ENCODE results near the gene PIAS4. TPM values are rescaled to one million over a fixed set of nuclear protein-coding genes. Genes with fewer than 3 reads are reported as not detected.

PIAS4 gene
- total RNA-seq, 4 donors from 2014 or later = 10.6 to 21.6 (median 11.2) TPM

GRCh38 chr19:4054441-4055208, 47.1 kb downstream of the PIAS4 start:
- DNase-seq (ENCODE audit: low spot score) (no peak), ATAC-seq (ENCODE audit: low FRiP score) (no peak)
- TF ChIP-seq, protein P1, sequence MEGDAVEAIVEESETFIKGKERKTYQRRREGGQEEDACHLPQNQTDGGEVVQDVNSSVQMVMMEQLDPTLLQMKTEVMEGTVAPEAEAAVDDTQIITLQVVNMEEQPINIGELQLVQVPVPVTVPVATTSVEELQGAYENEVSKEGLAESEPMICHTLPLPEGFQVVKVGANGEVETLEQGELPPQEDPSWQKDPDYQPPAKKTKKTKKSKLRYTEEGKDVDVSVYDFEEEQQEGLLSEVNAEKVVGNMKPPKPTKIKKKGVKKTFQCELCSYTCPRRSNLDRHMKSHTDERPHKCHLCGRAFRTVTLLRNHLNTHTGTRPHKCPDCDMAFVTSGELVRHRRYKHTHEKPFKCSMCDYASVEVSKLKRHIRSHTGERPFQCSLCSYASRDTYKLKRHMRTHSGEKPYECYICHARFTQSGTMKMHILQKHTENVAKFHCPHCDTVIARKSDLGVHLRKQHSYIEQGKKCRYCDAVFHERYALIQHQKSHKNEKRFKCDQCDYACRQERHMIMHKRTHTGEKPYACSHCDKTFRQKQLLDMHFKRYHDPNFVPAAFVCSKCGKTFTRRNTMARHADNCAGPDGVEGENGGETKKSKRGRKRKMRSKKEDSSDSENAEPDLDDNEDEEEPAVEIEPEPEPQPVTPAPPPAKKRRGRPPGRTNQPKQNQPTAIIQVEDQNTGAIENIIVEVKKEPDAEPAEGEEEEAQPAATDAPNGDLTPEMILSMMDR (IDR thresholded peaks at IDR 0.05) = no peak

DNA sequence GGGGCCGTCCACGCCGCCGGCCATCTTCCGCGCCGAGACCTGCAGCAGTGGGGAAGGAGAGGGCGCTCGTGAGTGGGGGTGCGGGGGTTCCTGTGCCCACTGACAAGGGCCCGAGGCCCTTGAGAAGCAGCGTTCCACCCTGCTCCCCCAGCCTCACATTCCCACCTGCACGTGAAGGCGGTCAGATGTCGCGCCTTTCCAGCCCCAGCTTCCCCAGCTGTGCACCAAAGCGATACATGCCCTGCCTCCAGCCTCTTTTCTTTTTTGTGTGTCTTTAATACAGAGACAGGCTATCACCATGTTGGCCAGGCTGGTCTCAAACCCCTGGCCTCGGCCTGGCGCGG, 47.6 kb downstream of the PIAS4 start:
- TF ChIP-seq, protein P1 (IDR thresholded peaks at IDR 0.05) = no peak
- ATAC-seq (ENCODE audit: low FRiP score) (no peak), DNase-seq (ENCODE audit: low spot score) (no peak)

- DNase-seq (ENCODE audit: low spot score) (peak; percentile 79), ATAC-seq (ENCODE audit: low FRiP score) (peak; percentile 72)
- TF ChIP-seq, protein P1 (IDR thresholded peaks at IDR 0.05) = peak in 1 of 3 donors; percentile 12
Observed at GRCh38 chr19:4057931-4058692, 50.6 kb downstream of the PIAS4 start.

GRCh38 chr19:4058693-4059452, 51.3 kb downstream of the PIAS4 start:
- TF ChIP-seq, protein P1 (IDR thresholded peaks at IDR 0.05) = no peak
- no peak for DNase-seq (ENCODE audit: low spot score)

DNA sequence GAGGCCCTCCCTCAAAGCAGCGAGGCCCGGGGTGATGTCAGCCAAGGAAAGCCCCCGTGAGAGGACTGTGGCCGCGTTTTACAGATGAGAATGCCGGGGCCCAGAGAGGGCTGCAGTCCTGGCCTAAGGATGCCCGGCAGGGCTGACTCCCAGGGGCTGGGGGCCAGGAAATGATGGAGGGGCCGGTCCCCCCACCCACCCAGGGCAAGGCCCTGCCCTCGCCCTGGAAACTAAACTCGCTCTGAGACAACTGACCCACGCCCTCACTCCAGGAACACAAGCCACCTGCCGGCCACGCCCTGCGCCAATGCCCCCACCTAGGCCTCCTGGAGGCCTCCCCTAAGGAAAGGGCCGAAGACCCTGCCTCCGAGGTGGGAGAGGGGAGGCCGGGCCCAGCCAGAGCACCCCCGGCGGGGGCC, 51.9 kb downstream of the PIAS4 start:
- ATAC-seq (ENCODE audit: low FRiP score) (no peak), DNase-seq (ENCODE audit: low spot score) (no peak)
- TF ChIP-seq, protein P1 (IDR thresholded peaks at IDR 0.05) = no peak

More at GRCh38 chr19:4058693-4059452, 51.3 kb downstream of the PIAS4 start:
- ATAC-seq (ENCODE audit: low FRiP score) = no peak

- TF ChIP-seq, protein P1 (IDR thresholded peaks at IDR 0.05) = no peak
- peak; percentile 19 for ATAC-seq (ENCODE audit: low FRiP score)
- DNase-seq (ENCODE audit: low spot score) = no peak
Observed at GRCh38 chr19:4059891-4060620, 52.5 kb downstream of the PIAS4 start.
